Activated CD8-positive, alpha-beta T cell treated with anti-CD3 and anti-CD28 coated beads, Interleukin-2, amount 10 ng/mL, durations not matched to agents 7 days and 5 days (primary cell): Measurements from ENCODE around the gene FCN1. TPM values are rescaled to one million over a fixed set of nuclear protein-coding genes. Genes with fewer than 3 reads are reported as not detected.

Source experiments
- ATAC-seq: fragments of 150-1000 bp; cut with Tn5 transposase; one replicate; pipeline ENCODE4 v1.10.0; 2021; ENCODE audit warnings: moderate library complexity
- CTCF ChIA-PET: fragments of 350-600 bp; sonication (Branson Sonifier 250); formaldehyde crosslinking; loops from one replicate; lab custom pipeline; 2021; ENCODE audit warnings: antibody characterized with exemption; lab: Charles Lee
- POLR2A ChIA-PET: fragments of 350-600 bp; sonication (Branson Sonifier 250); formaldehyde crosslinking; loops from one replicate; lab custom pipeline; 2021; ENCODE audit warnings: antibody characterized with exemption; lab: Charles Lee
- DNase-seq: peaks from one replicate; pipeline ENCODE4 v3.0.0-alpha.2; 2020
- H3K27ac Mint-ChIP-seq: one replicate; pipeline ENCODE4 v1.8.0; 2021; ENCODE audit warnings: mild to moderate bottlenecking, mixed read lengths
- H3K27me3 Mint-ChIP-seq: one replicate; pipeline ENCODE4 v1.8.0; 2021; ENCODE audit warnings: low read depth, mixed read lengths
- H3K36me3 Mint-ChIP-seq: one replicate; pipeline ENCODE4 v1.8.0; 2021; ENCODE audit warnings: low read depth, mixed read lengths
- H3K4me1 Mint-ChIP-seq: one replicate; pipeline ENCODE4 v1.8.0; 2021; ENCODE audit warnings: low read depth, mixed read lengths
- H3K4me3 Mint-ChIP-seq: one replicate; pipeline ENCODE4 v1.8.0; 2021; ENCODE audit warnings: mild to moderate bottlenecking, mixed read lengths
- H3K9me3 Mint-ChIP-seq: one replicate; pipeline ENCODE4 v1.8.0; 2022; ENCODE audit warnings: mixed read lengths; ENCODE audit not compliant: insufficient read depth
- total RNA-seq, 2 experiments: library from RNA; stranded (reverse); gene quantifications; one replicate each; pipeline ENCODE4 v1.2.3, GENCODE V29; 2021

The FCN1 gene
- total RNA-seq, 2 experiments from 2014 or later: not detected

DNA sequence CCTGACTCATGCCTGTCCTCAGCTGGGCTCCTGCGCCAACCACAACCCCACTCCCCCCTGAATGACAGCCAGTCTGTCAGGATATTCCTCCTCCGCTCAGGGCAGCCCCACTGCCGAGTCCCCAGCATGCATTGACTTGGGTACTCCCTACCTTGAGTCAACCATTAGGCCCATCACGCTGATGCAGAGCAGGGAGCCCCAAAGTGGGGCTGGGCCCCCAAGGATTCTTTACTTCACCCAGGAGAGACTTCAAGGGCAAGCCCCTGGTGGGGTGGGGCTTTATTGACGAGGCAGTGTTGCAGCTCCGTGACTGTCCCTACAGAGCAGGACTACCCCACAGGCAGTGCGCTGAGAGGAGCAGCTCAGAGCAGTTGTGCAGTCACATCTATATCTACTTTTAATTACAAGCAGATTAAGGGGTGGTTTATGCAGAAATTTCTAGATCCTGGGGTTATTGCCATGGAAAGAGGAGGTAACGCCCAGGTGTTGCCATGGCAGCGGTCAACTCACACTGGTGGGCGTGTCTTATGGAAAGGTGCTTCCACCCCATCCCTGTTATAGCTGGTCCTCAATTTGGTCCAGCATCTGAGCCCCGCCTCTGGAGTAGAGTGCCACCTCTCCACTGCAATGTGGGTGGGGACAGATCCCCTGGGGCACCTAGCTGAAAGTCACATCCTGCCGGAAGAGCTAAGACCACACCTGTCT, 32.1 kb upstream of the FCN1 start:
- ATAC-seq (no peak), DNase-seq (no peak)
- Mint-ChIP-seq H3K4me1 (no peaks in the 10 kb centered on the region), H3K36me3 (no peaks in the 10 kb centered on the region), H3K27ac (no peak overlapping the region), H3K27me3 (no peaks in the 10 kb centered on the region), H3K4me3 (no peak overlapping the region), H3K9me3 (no peaks in the 10 kb centered on the region)
- POLR2A ChIA-PET: no interaction called here
- CTCF ChIA-PET: no interaction called here

DNA sequence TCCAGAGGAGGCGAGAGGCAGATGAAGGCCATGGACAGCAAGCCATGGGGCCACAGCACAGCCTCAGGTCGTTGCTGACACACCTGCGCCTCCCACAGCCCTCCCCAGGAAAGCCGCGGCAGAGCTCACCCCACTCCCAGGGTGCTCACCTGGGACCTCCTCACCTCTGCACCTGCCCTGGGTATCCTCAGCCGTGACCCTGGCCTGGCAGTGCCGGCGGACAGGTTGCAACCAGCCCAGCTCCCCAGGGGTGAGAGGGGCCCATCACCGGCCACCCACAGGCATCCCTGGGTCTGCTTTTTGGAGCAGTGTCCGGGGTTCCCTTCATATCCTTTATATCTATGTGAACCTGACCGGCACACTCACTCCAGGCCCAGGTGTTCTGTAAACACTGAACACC, 30.4 kb upstream of the FCN1 start:
- no peaks in the 10 kb centered on the region for H3K9me3 Mint-ChIP-seq
- ChIA-PET CTCF (no interaction called here), POLR2A (no interaction called here)

DNA sequence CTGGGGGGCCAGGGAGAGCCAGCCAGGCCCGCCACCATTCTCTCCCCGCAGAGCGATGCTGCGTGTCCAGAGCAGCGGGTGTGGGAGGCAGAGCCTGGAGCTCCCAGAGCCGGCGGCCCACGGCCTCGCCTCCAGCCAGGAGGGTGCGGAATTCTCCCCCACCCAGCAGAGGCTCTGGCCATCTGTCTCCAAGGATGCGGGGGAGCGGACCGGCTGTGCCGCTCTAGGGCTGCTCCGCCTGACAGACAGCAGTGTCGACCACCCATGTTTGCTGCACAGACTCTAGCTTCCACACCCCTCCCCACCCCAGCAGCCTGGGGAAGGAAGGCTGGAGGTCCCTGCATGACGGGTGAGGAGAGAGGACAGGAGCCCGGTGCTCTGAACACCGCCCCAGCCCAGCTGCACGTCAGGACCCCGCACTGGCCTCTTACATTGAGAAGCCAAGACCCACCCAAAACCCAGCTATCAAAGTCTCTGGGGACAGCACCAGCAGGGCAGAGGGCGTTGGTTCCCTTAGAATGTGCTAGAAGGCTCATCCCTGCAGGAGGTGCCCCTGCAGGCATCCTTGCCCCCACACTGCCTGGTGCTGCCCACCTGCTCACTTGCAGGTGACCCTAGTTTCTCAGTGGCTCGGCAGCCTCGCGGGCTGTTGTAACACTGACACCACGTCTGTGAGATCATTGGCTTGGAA, 29.7 kb upstream of the FCN1 start:
- no peaks in the 10 kb centered on the region for H3K36me3 Mint-ChIP-seq
- H3K9me3 Mint-ChIP-seq: no peaks in the 10 kb centered on the region
- ChIA-PET POLR2A (no interaction called here), CTCF (no interaction called here)
- H3K27me3 Mint-ChIP-seq: no peaks in the 10 kb centered on the region
- H3K4me3 Mint-ChIP-seq: no peak overlapping the region
- no peak for ATAC-seq
- H3K27ac Mint-ChIP-seq: no peak overlapping the region
- H3K4me1 Mint-ChIP-seq: no peaks in the 10 kb centered on the region
- no peak for DNase-seq

More for the DNA sequence above, 30.4 kb upstream of the FCN1 start:
- no peak overlapping the region for H3K27ac Mint-ChIP-seq
- no peaks in the 10 kb centered on the region for H3K27me3 Mint-ChIP-seq
- ATAC-seq: no peak
- no peaks in the 10 kb centered on the region for H3K4me1 Mint-ChIP-seq
- no peaks in the 10 kb centered on the region for H3K36me3 Mint-ChIP-seq
- DNase-seq: no peak
- no peak overlapping the region for H3K4me3 Mint-ChIP-seq

DNA sequence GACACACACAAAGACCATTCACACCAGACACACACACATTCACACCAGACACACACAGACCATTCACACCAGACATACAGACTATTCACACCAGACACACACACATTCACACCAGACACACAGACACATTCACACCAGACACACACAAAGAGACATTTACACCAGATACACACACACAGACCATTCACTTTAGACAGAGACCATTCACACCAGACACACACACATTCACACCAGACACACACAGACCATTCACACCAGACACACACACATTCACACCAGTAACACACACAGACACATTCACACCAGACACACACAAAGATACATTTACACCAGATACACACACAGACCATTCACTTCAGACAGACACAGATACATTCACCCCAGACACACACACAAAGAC, 29.0 kb upstream of the FCN1 start:
- Mint-ChIP-seq H3K27me3 (no peaks in the 10 kb centered on the region), H3K4me3 (no peak overlapping the region), H3K27ac (no peak overlapping the region), H3K9me3 (no peaks in the 10 kb centered on the region), H3K36me3 (no peaks in the 10 kb centered on the region), H3K4me1 (no peaks in the 10 kb centered on the region)
- POLR2A ChIA-PET: no interaction called here
- no peak for ATAC-seq
- CTCF ChIA-PET: no interaction called here
- no peak for DNase-seq

DNA sequence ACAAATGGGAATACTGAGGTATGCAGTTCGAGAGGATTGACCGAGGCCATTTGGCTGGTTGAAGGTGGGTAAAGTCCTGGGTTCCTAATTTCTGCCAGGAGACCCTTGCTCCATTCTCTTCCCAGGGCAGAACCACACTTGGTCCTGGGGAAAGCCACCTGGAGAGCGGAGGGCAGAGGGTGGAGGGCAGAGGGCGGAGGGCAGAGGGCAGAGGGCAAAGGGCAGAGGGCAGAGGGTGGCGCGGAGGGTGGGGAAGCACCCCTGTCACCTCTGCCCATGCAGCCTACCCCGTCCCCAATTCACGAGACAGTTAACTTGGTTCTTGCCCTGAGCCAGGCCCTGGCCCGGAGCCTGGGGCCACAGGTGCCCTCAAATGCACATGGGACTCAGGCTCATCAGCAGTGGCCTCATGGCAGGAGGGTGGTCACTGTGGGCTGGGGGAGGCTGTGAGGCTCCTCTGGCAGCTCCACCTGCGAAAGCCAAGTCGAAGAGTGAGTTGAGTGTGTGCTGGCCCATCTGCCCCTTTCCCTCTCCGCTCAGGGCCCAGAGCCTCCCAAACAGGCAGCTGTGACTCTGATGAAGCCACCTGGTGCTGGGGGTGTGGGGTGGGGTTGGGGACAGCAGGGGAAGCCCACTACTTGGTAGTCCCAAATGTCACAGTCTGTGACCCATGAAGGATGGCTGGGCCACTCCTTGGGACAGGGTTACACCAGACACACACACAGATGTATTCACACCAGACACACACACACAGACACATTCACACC, 28.0 kb upstream of the FCN1 start:
- DNase-seq (no peak), ATAC-seq (no peak)
- Mint-ChIP-seq H3K9me3 (no peaks in the 10 kb centered on the region), H3K4me1 (no peaks in the 10 kb centered on the region), H3K36me3 (no peaks in the 10 kb centered on the region), H3K27me3 (no peaks in the 10 kb centered on the region), H3K27ac (no peak overlapping the region), H3K4me3 (no peak overlapping the region)
- ChIA-PET POLR2A (no interaction called here), CTCF (no interaction called here)

DNA sequence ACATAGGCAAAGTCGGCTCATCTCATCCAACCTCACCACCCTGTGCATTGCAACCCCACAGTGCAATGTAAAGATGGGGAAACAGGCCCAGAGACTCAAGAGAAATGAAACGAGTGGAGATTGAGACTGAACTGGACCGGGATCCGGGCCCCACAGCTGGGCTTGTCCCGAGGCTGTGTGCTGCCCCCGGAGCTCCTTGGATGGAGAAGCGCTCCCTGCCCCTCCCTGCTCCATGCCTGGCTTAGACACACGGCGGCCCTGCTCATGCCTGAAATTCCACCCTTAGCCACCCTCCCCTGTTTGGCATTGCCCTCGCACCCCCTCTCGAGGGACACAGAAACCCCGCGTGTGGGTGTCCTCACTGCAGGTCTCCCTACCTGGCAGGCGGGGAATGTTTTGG, 27.2 kb upstream of the FCN1 start:
- DNase-seq (no peak), ATAC-seq (no peak)
- no peak overlapping the region for H3K4me3 Mint-ChIP-seq
- no peaks in the 10 kb centered on the region for H3K36me3 Mint-ChIP-seq
- H3K27me3 Mint-ChIP-seq: no peaks in the 10 kb centered on the region
- no peaks in the 10 kb centered on the region for H3K9me3 Mint-ChIP-seq
- no peaks in the 10 kb centered on the region for H3K4me1 Mint-ChIP-seq
- POLR2A ChIA-PET: no interaction called here
- no peak overlapping the region for H3K27ac Mint-ChIP-seq
- CTCF ChIA-PET: no interaction called here

DNA sequence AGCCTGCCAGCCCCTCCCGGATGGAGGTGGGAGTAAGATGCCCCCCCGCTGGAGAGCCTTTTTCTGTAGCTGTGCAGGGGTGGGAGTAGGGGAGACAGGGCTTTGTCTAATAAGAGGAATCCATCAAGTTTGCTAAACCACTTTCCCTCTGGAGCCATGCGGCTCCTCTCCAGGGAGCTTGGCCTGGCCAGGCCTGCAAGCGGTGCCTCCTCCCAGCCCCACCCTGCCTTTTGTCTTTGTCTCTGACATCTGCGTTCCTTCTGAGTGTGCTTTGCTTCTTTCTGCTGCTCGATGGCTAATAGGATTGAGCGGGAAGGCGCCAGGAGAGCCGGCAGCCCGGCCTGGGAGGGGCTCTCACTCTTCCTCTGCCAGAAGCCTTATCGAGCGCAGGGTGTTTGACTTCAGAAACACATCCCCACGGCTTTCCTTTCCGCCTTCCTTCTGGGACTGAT, 26.7 kb upstream of the FCN1 start:
- Mint-ChIP-seq H3K4me3 (no peak overlapping the region), H3K9me3 (no peaks in the 10 kb centered on the region), H3K36me3 (no peaks in the 10 kb centered on the region), H3K27me3 (no peaks in the 10 kb centered on the region), H3K27ac (no peak overlapping the region), H3K4me1 (no peaks in the 10 kb centered on the region)
- DNase-seq: no peak
- CTCF ChIA-PET: no interaction called here
- POLR2A ChIA-PET: no interaction called here
- no peak for ATAC-seq

DNA sequence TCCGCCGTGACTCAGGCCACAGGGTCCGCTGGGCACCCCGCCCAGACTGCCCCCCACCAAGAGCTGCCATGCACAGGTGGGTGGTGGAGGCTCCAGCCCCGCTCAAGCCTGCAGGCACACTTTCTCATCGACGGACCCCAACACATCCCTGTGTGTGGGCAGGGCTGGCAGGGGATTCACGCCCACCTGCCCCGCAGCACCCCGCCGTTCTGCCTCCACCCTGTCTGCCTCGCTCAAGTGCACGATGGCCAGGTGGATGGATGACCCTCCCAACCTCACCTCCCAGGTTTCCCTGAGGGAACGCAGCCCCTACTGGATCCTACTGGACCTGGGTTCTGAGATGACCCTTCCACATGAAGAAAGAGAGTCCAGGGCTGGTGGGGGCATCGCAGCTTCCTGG, 26.1 kb upstream of the FCN1 start:
- no peak overlapping the region for H3K4me3 Mint-ChIP-seq

DNA sequence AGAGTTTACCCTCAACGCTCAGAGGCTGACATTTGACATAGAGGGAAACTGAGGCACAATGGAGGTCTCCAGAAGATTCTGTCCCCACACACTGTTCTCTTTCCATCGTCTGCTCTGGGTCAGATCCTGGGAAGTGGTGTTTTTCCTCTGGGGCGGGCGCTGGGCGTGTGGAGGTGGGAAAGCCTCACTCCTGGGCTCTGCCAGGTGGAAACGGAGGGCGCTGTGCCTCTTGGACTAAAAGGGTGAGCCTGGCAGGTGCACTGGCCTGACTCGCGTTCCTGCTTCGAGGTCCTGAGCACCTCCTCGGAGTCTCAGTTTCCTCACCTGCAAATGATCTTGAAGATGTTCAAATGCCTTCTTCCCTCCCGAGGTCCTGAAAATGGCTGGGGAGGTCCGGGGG, 25.7 kb upstream of the FCN1 start:
- no peaks in the 10 kb centered on the region for H3K9me3 Mint-ChIP-seq
- ATAC-seq (no peak), DNase-seq (no peak)
- ChIA-PET POLR2A (no interaction called here), CTCF (no interaction called here)
- H3K36me3 Mint-ChIP-seq: no peaks in the 10 kb centered on the region
- no peaks in the 10 kb centered on the region for H3K27me3 Mint-ChIP-seq
- no peaks in the 10 kb centered on the region for H3K4me1 Mint-ChIP-seq
- H3K27ac Mint-ChIP-seq: no peak overlapping the region
- no peak overlapping the region for H3K4me3 Mint-ChIP-seq

More for the DNA sequence above, 26.1 kb upstream of the FCN1 start:
- Mint-ChIP-seq H3K27ac (no peak overlapping the region), H3K36me3 (no peaks in the 10 kb centered on the region), H3K9me3 (no peaks in the 10 kb centered on the region), H3K4me1 (no peaks in the 10 kb centered on the region), H3K27me3 (no peaks in the 10 kb centered on the region)
- ChIA-PET CTCF (no interaction called here), POLR2A (no interaction called here)
- DNase-seq (no peak), ATAC-seq (no peak)

DNA sequence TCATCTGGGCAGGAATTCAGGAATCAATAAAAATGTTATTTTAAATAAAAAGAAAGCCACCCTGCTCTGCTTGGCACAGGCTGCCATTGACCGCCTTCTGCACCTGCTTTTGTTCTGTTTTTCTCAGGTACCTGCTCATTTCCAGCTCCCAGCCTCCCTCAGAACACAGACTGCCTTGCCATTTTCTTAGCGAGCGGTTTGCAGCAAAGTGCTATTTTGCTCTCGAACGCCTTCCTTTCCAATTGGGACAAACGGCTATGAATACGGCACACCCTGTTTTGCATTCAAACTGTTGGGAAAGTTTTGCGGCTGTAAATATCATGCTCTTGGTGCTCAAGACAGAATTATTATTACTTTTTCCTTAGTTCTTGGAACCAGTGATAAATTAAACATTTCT, 25.1 kb upstream of the FCN1 start:
- Mint-ChIP-seq H3K36me3 (no peaks in the 10 kb centered on the region), H3K27me3 (no peaks in the 10 kb centered on the region), H3K9me3 (no peaks in the 10 kb centered on the region), H3K27ac (no peak overlapping the region), H3K4me1 (no peaks in the 10 kb centered on the region), H3K4me3 (no peak overlapping the region)
- ATAC-seq: no peak
- CTCF ChIA-PET: no interaction called here
- POLR2A ChIA-PET: no interaction called here
- DNase-seq: no peak

DNA sequence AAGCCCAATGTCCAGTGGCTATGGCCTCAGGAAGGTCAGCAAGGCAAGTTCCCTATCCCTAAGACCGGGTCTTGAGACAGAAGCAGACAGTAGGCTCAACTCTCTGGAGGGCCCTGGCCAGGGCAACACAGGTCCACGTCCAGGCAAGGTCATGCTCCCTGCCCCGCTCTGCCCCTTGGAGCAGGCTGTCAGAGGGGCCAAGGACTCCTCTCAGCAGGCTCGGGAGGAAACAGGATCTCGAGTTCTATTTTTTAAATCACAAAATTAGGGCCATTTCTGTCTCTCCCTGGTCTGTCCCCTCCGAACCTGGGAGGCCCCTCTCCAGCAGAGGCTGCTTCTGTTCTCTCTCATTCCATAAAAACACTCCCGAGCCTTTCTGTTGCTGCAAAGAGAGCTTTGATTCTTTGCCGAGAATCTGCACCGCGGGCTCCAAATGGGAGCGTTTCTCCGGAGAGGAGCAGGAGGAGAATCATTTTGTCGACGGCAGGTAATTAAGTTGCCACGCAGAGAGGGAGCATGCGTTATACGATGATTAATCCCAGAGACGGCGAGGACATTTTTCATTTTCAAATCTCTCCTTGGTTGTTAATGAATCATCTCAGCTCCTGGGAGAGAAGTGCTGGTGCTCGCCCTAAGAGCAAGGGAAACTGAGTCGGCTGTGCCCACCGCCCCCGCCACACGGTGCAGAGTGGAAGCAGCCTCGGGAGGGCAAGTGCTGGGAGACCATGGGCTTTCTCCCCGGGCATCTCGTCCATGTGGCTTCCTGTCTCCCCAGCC, 24.5 kb upstream of the FCN1 start:
- H3K27me3 Mint-ChIP-seq: no peaks in the 10 kb centered on the region
- ChIA-PET CTCF (no interaction called here), POLR2A (no interaction called here)
- DNase-seq: no peak
- H3K9me3 Mint-ChIP-seq: no peaks in the 10 kb centered on the region
- H3K36me3 Mint-ChIP-seq: no peaks in the 10 kb centered on the region
- no peak for ATAC-seq
- H3K4me1 Mint-ChIP-seq: no peaks in the 10 kb centered on the region
- H3K4me3 Mint-ChIP-seq: no peak overlapping the region
- no peak overlapping the region for H3K27ac Mint-ChIP-seq
